Suprapubic skin (tissue), 4 donors: ENCODE measurements around the gene RNF212.

Experiments
- POLR2A ChIP-seq, 2 donors: fragments of 450-650 bp; IDR thresholded peaks; one replicate each; pipeline ENCODE4 v1.6.1; 2017; ENCODE audit warnings: antibody characterized with exemption in 2 of 2, mild to moderate bottlenecking in 2 of 2, moderate library complexity in 2 of 2
- POLR2AphosphoS5 ChIP-seq, 3 donors: sonication (generic); formaldehyde crosslinking; IDR thresholded peaks; one replicate each; pipeline ENCODE4 v1.6.1; 2017; ENCODE audit warnings: antibody characterized with exemption in 3 of 3
- TF ChIP-seq, protein P1 (sequence below), 2 donors: fragments of 200-600 bp in 1 of 2; fragments of 450-650 bp in 1 of 2; sonication (generic) in 1 of 2; IDR thresholded peaks; one replicate each; pipeline ENCODE4 v1.5.1; 2016 to 2019; ENCODE audit warnings: antibody characterized with exemption in 2 of 2, mild to moderate bottlenecking in 1 of 2, moderate library complexity in 1 of 2

DNA sequence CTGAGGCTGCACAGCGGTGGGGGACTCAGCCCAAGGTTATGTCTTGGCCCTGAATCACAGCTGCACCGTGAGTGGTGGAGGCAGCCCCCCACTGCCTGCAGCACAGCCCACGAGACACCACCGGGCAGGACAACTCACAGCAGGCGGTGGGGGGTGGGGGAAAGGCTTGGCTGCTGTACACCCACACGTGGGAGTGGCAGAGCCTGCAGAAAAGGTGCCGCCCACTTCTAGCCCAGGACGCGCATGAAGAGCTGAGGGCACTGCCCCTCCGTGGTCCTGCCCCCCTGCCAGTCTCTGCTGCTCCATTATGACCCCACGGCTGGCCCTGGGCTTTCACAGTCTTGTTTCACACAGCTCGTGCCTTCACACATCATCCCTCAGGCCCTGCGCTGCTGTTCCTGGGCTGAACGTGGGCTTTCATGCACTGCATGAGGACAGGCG is 61.1 kb downstream of the RNF212 start:
- TF ChIP-seq POLR2AphosphoS5 (IDR thresholded peaks at IDR 0.05) (no peak), POLR2A (IDR thresholded peaks at IDR 0.05) (no peak)
- TF ChIP-seq, protein P1, sequence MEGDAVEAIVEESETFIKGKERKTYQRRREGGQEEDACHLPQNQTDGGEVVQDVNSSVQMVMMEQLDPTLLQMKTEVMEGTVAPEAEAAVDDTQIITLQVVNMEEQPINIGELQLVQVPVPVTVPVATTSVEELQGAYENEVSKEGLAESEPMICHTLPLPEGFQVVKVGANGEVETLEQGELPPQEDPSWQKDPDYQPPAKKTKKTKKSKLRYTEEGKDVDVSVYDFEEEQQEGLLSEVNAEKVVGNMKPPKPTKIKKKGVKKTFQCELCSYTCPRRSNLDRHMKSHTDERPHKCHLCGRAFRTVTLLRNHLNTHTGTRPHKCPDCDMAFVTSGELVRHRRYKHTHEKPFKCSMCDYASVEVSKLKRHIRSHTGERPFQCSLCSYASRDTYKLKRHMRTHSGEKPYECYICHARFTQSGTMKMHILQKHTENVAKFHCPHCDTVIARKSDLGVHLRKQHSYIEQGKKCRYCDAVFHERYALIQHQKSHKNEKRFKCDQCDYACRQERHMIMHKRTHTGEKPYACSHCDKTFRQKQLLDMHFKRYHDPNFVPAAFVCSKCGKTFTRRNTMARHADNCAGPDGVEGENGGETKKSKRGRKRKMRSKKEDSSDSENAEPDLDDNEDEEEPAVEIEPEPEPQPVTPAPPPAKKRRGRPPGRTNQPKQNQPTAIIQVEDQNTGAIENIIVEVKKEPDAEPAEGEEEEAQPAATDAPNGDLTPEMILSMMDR (IDR thresholded peaks at IDR 0.05) = no peak
